WERI-Rb-1 (cell line): Measurements from ENCODE around the gene KAZN.

Experiments
- DNase-seq: peaks from one replicate; pipeline ENCODE4 v3.0.0-alpha.2; 2020
- H3K27ac ChIP-seq: fragments of 250-450 bp; sonication (Bioruptor Pico); 2 replicates; pipeline ENCODE4 v1.5.1; 2020; ENCODE audit warnings: mild to moderate bottlenecking, moderate library complexity
- H3K27me3 ChIP-seq: fragments of 250-450 bp; sonication (Bioruptor Pico); 2 replicates; pipeline ENCODE4 v1.5.1; 2021; ENCODE audit warnings: mild to moderate bottlenecking, low read depth, moderate library complexity; ENCODE audit not compliant: insufficient read depth, severe bottlenecking
- H3K36me3 ChIP-seq: fragments of 250-450 bp; sonication (Bioruptor Pico); 2 replicates; pipeline ENCODE4 v1.5.1; 2020; ENCODE audit warnings: mild to moderate bottlenecking, moderate library complexity
- H3K4me3 ChIP-seq: 2 replicates; pipeline ENCODE4 v1.5.1; 2011; ENCODE audit warnings: low read depth, mild to moderate bottlenecking, control low read depth, low read length
- H3K9me3 ChIP-seq: fragments of 250-450 bp; sonication (Bioruptor Pico); 2 replicates; pipeline ENCODE4 v1.5.1; 2021; ENCODE audit warnings: mild to moderate bottlenecking, moderate library complexity; ENCODE audit not compliant: severe bottlenecking
- TF ChIP-seq, protein P1 (sequence below): IDR thresholded peaks from 2 replicates; pipeline ENCODE4 v1.5.1; 2011; ENCODE audit warnings: low read depth, mild to moderate bottlenecking, control low read depth, inconsistent platforms, low read length

KAZN gene

DNA sequence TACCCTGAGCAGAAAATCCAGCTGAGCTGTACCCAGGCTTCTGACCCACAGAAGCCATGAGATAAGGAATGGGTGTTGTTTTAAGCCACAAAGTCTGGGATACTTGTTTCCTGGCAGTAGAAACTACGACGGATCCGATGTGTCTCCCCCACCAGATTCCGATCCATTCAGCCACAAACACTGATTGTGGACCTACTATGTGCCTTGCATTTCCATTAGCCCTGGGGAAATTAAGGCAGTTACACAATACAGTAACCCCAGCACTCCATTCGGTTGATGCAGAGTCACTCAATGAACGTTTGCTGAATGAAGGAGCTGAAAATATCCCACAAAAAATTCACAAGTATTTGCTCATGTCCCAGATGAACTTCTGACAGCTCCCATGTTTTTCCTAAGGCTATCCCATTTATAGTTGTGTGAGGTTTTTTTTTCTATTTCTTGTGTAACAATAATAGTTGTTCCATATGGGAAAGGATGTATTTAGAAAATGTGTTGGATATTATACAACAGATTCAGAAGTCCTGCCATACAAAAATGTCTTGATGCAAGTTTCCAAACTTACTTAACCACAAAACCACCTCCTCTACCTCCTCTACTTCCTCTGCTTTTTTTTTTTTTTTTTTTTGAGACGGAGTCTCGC lies 29.6 kb upstream of the KAZN start:
- no peak for DNase-seq
- no peaks in the 10 kb centered on the region for H3K27me3 ChIP-seq
- no peaks in the 10 kb centered on the region for H3K9me3 ChIP-seq
- H3K27ac ChIP-seq: no peak overlapping the region
- H3K36me3 ChIP-seq: no peaks in the 10 kb centered on the region
- no peak overlapping the region for H3K4me3 ChIP-seq
- TF ChIP-seq, protein P1, sequence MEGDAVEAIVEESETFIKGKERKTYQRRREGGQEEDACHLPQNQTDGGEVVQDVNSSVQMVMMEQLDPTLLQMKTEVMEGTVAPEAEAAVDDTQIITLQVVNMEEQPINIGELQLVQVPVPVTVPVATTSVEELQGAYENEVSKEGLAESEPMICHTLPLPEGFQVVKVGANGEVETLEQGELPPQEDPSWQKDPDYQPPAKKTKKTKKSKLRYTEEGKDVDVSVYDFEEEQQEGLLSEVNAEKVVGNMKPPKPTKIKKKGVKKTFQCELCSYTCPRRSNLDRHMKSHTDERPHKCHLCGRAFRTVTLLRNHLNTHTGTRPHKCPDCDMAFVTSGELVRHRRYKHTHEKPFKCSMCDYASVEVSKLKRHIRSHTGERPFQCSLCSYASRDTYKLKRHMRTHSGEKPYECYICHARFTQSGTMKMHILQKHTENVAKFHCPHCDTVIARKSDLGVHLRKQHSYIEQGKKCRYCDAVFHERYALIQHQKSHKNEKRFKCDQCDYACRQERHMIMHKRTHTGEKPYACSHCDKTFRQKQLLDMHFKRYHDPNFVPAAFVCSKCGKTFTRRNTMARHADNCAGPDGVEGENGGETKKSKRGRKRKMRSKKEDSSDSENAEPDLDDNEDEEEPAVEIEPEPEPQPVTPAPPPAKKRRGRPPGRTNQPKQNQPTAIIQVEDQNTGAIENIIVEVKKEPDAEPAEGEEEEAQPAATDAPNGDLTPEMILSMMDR: no peak

DNA sequence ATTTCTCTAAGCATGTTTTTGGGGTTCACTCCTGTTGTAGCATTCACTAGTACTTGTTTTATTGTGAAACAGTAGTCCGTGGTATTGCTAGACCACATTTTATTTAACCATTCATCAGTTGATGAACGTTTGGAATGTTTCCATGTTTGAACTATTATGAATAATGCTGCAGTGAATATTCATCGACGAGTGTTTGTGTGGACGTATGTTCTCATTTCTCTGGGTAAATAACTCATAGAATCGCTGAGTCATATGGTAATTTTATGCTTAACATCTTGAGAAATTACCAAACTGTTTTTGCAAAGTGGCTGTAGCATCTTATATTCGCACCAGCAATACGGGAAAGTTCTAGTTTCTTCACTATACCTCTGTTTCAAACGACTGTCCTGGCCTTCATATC lies 28.0 kb upstream of the KAZN start:
- H3K9me3 ChIP-seq: no peaks in the 10 kb centered on the region

DNA sequence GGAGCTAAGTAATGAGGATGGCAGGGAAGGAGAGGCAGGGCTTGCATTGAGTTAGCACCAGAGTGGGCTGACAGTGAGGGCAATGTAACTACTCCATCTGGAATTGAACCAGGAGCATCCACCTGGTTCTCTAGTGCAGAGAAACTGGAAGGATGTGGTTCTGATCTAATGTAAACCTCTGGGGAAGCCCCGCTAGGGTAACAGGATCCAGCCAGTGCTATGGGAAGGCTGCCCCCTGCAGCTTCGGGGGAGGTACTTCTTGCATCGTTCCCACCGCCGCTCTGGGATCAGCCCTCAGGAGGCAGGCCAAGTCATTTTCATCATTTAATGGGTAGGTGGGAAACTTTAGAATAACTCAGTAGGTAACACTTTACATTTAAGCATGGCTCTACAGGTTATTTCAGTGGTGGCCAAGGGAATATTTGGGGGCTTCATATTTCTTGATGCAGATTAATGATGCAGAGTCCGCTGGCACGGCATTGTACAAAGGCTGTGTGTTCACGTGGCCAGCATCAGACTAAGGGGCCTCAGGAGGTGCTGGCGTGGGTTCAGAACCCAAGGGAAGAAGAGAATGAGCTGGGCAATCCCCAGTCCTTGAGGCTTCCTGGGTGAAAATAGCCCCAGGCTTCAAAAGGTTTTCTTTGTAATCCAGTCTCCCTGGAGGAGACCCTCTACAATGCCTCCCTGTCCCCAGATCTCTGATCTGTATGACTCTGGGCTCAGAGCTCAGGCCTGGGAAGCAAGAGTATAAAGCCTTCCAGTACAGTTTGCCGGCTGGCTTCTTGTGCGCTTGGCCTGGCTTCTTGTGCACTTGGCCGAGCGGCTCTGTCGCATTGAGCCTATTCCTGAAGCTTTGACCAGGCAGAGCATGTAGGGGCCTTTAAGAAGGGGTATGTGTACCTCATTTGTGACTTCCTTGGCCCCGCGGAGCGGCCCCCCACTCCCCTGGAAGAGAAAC lies 26.4 kb upstream of the KAZN start:
- DNase-seq: peak; percentile 12
- no peaks in the 10 kb centered on the region for H3K27me3 ChIP-seq
- H3K9me3 ChIP-seq: no peaks in the 10 kb centered on the region
- TF ChIP-seq, protein P1: peak; percentile 50; the same call in 1 of the 2 replicates
- no peaks in the 10 kb centered on the region for H3K36me3 ChIP-seq
- no peak overlapping the region for H3K4me3 ChIP-seq
- H3K27ac ChIP-seq: no peak overlapping the region

More for the DNA sequence above, 28.0 kb upstream of the KAZN start:
- no peak for DNase-seq
- Histone ChIP-seq H3K27ac (no peak overlapping the region), H3K4me3 (no peak overlapping the region), H3K36me3 (no peaks in the 10 kb centered on the region), H3K27me3 (no peaks in the 10 kb centered on the region)
- TF ChIP-seq, protein P1: no peak

DNA sequence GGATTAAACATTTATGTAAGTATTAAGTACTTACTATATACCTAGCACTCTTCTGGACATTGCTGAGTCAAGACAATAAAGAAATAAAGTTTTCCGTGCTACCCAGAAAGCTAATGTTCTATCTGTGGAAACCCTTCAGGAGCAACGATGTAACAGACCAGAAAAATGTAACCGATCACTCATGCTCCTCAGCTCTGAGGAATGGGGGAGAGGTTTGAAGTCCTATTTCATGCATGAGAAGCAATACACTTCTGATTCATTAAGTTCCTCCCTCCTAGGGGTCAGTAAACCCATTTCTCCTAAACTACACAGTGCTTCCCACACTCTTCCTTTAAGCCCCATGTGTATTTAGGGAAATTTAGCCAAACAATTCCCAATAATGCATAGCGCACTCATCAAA lies 25.6 kb upstream of the KAZN start:
- TF ChIP-seq, protein P1: no peak
- Histone ChIP-seq H3K9me3 (no peaks in the 10 kb centered on the region), H3K27ac (no peak overlapping the region), H3K27me3 (no peaks in the 10 kb centered on the region), H3K36me3 (no peaks in the 10 kb centered on the region), H3K4me3 (no peak overlapping the region)
- no peak for DNase-seq

DNA sequence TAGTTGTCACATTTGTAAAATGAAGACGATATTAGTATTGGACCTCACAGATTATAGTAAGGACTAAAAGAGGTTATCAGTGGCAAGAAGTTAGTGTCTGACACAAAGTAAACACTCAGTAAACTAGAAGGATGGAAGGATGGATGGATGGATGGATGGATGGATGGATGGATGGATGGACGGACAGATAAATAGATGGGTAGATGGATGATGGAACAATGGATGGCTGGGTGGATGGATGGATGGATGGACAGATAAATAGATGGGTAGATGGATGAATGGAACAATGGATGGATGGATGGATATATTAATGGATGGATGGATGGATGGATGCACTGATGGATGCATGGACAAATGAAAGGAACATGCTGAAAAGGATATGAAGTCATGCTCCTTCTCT lies 22.3 kb upstream of the KAZN start:
- TF ChIP-seq, protein P1: no peak
- H3K27ac ChIP-seq: no peak overlapping the region

More for the DNA sequence above, 22.3 kb upstream of the KAZN start:
- no peaks in the 10 kb centered on the region for H3K27me3 ChIP-seq
- no peak for DNase-seq
- no peak overlapping the region for H3K4me3 ChIP-seq
- H3K9me3 ChIP-seq: no peaks in the 10 kb centered on the region
- H3K36me3 ChIP-seq: no peaks in the 10 kb centered on the region
